H1 (cell line): ENCODE data around the gene RNF175. TPM values are rescaled to one million over a fixed set of nuclear protein-coding genes. Genes with fewer than 3 reads are reported as not detected.

Source experiments
- CTCF ChIA-PET: fragments of 300-600 bp; sonication (Branson Sonifier 250); formaldehyde crosslinking; loops from one replicate; lab custom pipeline; 2021; ENCODE audit not compliant: partially characterized antibody; lab: Charles Lee
- POLR2A ChIA-PET: fragments of 300-600 bp; sonication (Branson Sonifier 250); formaldehyde crosslinking; loops from one replicate; lab custom pipeline; 2021; ENCODE audit warnings: inconsistent platforms; ENCODE audit not compliant: partially characterized antibody; lab: Charles Lee
- DNase-seq, 2 experiments: peaks; one replicate each; pipeline versions ENCODE4 v3.0.0 to v3.0.0-alpha.2; 2010 to 2022; ENCODE audit warnings: low spot score in 2 of 2, low read depth in 1 of 2, mixed read lengths in 1 of 2
- FAIRE-seq: peaks from 2 replicates; lab custom pipeline; 2011; peaks lifted over from hg19 to GRCh38; lab: Jason Lieb, UNC
- H2AFZ ChIP-seq: 2 replicates; pipeline ENCODE4 v1.8.1; 2012; ENCODE audit warnings: low read length, inconsistent platforms
- H2AK5ac ChIP-seq: 2 replicates; pipeline ENCODE4 v1.6.1; 2013; ENCODE audit warnings: low read depth, low read length
- H2BK120ac ChIP-seq: replicated peaks from 2 replicates; pipeline ENCODE3; 2013; ENCODE audit warnings: low read depth, low read length, inconsistent platforms
- H2BK12ac ChIP-seq: 2 replicates; pipeline ENCODE4 v1.6.1; 2013; ENCODE audit warnings: low read depth, low read length
- H2BK15ac ChIP-seq: 2 replicates; pipeline ENCODE4 v1.6.1; 2013; ENCODE audit warnings: low read length
- H2BK20ac ChIP-seq: 2 replicates; pipeline ENCODE4 v1.6.1; 2013; ENCODE audit warnings: low read length
- H2BK5ac ChIP-seq: 2 replicates; pipeline ENCODE4 v1.6.1; 2013; ENCODE audit warnings: low read depth, low read length
- H3K14ac ChIP-seq: 2 replicates; pipeline ENCODE4 v1.6.1; 2013; ENCODE audit warnings: inconsistent platforms; ENCODE audit not compliant: insufficient read length
- H3K18ac ChIP-seq: 2 replicates; pipeline ENCODE4 v1.6.1; 2013; ENCODE audit warnings: low read length; ENCODE audit errors: extremely low read depth
- H3K23ac ChIP-seq: 2 replicates; pipeline ENCODE4 v1.6.1; 2013; ENCODE audit warnings: inconsistent platforms; ENCODE audit not compliant: insufficient read length
- H3K23me2 ChIP-seq: 2 replicates; pipeline ENCODE4 v1.6.1; 2013; ENCODE audit warnings: low read depth, low read length
- H3K27ac ChIP-seq: 2 replicates; pipeline ENCODE4 v1.6.1; 2011; ENCODE audit warnings: low read depth, low read length, inconsistent platforms
- H3K27me3 ChIP-seq, 4 experiments: replicated peaks in 1 of 4; 1 replicate in 1 of 4; 2 replicates in 3 of 4; pipeline versions ENCODE4 v1.6.1 to v1.8.1; 2011 to 2013; ENCODE audit warnings: low read length in 3 of 4, mild to moderate bottlenecking in 3 of 4, inconsistent platforms in 2 of 4, mixed read lengths in 2 of 4, moderate library complexity in 1 of 4; ENCODE audit not compliant: control insufficient read depth in 3 of 4, insufficient read depth in 3 of 4; ENCODE audit errors: extremely low read depth in 1 of 4
- H3K36me3 ChIP-seq, 4 experiments: 2 replicates each; pipeline versions ENCODE4 v1.6.1 to v1.8.1; 2011 to 2013; ENCODE audit warnings: mild to moderate bottlenecking in 4 of 4, low read length in 3 of 4, moderate library complexity in 2 of 4, control low read depth in 1 of 4, inconsistent platforms in 1 of 4; ENCODE audit not compliant: insufficient read depth in 4 of 4, control insufficient read depth in 2 of 4
- H3K4ac ChIP-seq: replicated peaks from 2 replicates; pipeline ENCODE3; 2013; ENCODE audit warnings: low read length, low read depth, mixed read lengths, inconsistent platforms; ENCODE audit not compliant: insufficient read length
- H3K4me1 ChIP-seq, 4 experiments: replicated peaks in 1 of 4; 1 replicate in 1 of 4; 2 replicates in 3 of 4; pipeline versions ENCODE4 v1.6.1 to v1.8.1; 2011 to 2013; ENCODE audit warnings: low read length in 3 of 4, inconsistent platforms in 2 of 4, mixed read lengths in 1 of 4; ENCODE audit not compliant: insufficient read depth in 4 of 4, control insufficient read depth in 3 of 4
- H3K4me2 ChIP-seq, 2 experiments: 2 replicates each; pipeline versions ENCODE4 v1.6.1 to v1.8.1; 2011 to 2013; ENCODE audit warnings: low read depth in 2 of 2, low read length in 2 of 2, control low read depth in 1 of 2, inconsistent platforms in 1 of 2, mild to moderate bottlenecking in 1 of 2; ENCODE audit not compliant: insufficient read depth in 1 of 2
- H3K4me3 ChIP-seq, 4 experiments: fragments of 200-600, 300-600 bp in 1 of 4; sonication (generic), shearing (Covaris generic), sonication (Bioruptor Twin) in 1 of 4; 2 replicates each; pipeline versions ENCODE4 v1.5.1 to v1.8.1; 2011 to 2016; ENCODE audit warnings: low read length in 4 of 4, low read depth in 3 of 4, control low read depth in 2 of 4, inconsistent platforms in 2 of 4, mild to moderate bottlenecking in 2 of 4, mixed read lengths in 1 of 4, moderate library complexity in 1 of 4; ENCODE audit not compliant: insufficient read depth in 2 of 4; ENCODE audit errors: extremely low read depth in 1 of 4
- H3K56ac ChIP-seq: replicated peaks from 2 replicates; pipeline ENCODE3; 2013; ENCODE audit warnings: low read depth, mild to moderate bottlenecking, mixed read lengths, low read length, inconsistent platforms; ENCODE audit not compliant: insufficient read length
- H3K79me1 ChIP-seq: 2 replicates; pipeline ENCODE4 v1.6.1; 2013; ENCODE audit warnings: low read depth, low read length, control low read depth
- H3K79me2 ChIP-seq, 2 experiments: 2 replicates each; pipeline versions ENCODE4 v1.6.1 to v1.8.1; 2012 to 2013; ENCODE audit warnings: low read length in 2 of 2, mild to moderate bottlenecking in 2 of 2, inconsistent platforms in 1 of 2; ENCODE audit not compliant: insufficient read depth in 2 of 2, control insufficient read depth in 1 of 2
- H3K9ac ChIP-seq, 4 experiments: replicated peaks in 1 of 4; 1 replicate in 1 of 4; 2 replicates in 3 of 4; pipeline versions ENCODE4 v1.6.1 to v1.8.1; 2011 to 2013; ENCODE audit warnings: low read depth in 3 of 4, low read length in 3 of 4, control low read depth in 2 of 4, mild to moderate bottlenecking in 2 of 4, moderate library complexity in 2 of 4, inconsistent platforms in 1 of 4; ENCODE audit errors: extremely low read depth in 1 of 4
- H3K9me3 ChIP-seq, 2 experiments: 2 replicates each; pipeline versions ENCODE4 v1.6.1 to v1.8.1; 2012 to 2013; ENCODE audit warnings: mild to moderate bottlenecking in 2 of 2, moderate library complexity in 2 of 2, control low read depth in 1 of 2, inconsistent platforms in 1 of 2, low read depth in 1 of 2, low read length in 1 of 2, mixed read lengths in 1 of 2; ENCODE audit not compliant: insufficient read depth in 2 of 2
- H4K20me1 ChIP-seq, 2 experiments: replicated peaks in 1 of 2; 2 replicates each; pipeline versions ENCODE3 to v1.8.1; 2011 to 2013; ENCODE audit warnings: inconsistent platforms in 2 of 2, low read length in 2 of 2, mild to moderate bottlenecking in 1 of 2; ENCODE audit not compliant: insufficient read depth in 2 of 2, control insufficient read depth in 1 of 2
- H4K5ac ChIP-seq: 2 replicates; pipeline ENCODE4 v1.6.1; 2013; ENCODE audit warnings: low read length, low read depth, mixed read lengths, inconsistent platforms; ENCODE audit not compliant: insufficient read length
- H4K8ac ChIP-seq: 2 replicates; pipeline ENCODE4 v1.8.0; 2013; ENCODE audit warnings: mild to moderate bottlenecking, moderate library complexity, low read length, inconsistent platforms; ENCODE audit not compliant: insufficient read depth; ENCODE audit errors: extremely low read depth
- H4K91ac ChIP-seq: replicated peaks from 2 replicates; pipeline ENCODE3; 2013; ENCODE audit warnings: low read length, mixed read lengths, inconsistent platforms; ENCODE audit not compliant: insufficient read length
- CBX5 ChIP-seq: fragments of 300-800, 300-1000 bp; sonication (generic); IDR thresholded peaks from 2 replicates; pipeline ENCODE4 v1.7.1; 2016; ENCODE audit warnings: antibody characterized with exemption, low read length, low read depth
- CBX8 ChIP-seq: fragments of 300-800, 300-1000 bp; sonication (generic); IDR thresholded peaks from 2 replicates; pipeline ENCODE4 v1.7.1; 2016; ENCODE audit warnings: low read depth, low read length, borderline replicate concordance
- JUND ChIP-seq: IDR thresholded peaks from 2 replicates; pipeline ENCODE4 v1.6.1; 2011; ENCODE audit warnings: mild to moderate bottlenecking, improper control_type of control experiment, low read length
- KDM4A ChIP-seq: IDR thresholded peaks from one replicate; pipeline ENCODE4 v1.7.1; 2012; ENCODE audit warnings: low read depth, mild to moderate bottlenecking, moderate library complexity, low read length, inconsistent platforms; ENCODE audit not compliant: severe bottlenecking
- SIN3A ChIP-seq, 2 experiments: IDR thresholded peaks in 1 of 2; conservative IDR thresholded peaks in 1 of 2; 2 replicates each; pipeline ENCODE4 v1.6.1; 2011 to 2012; ENCODE audit warnings: low read length in 2 of 2, improper control_type of control experiment in 1 of 2, low read depth in 1 of 2, mild to moderate bottlenecking in 1 of 2
- SP2 ChIP-seq: IDR thresholded peaks from 2 replicates; pipeline ENCODE4 v1.6.1; 2012; ENCODE audit warnings: mild to moderate bottlenecking, low read length, inconsistent platforms
- USF2 ChIP-seq: IDR thresholded peaks from 2 replicates; pipeline ENCODE4 v1.6.1; 2011; ENCODE audit warnings: low read length, improper control_type of control experiment
- WGBS, 2 experiments: shearing (Covaris generic) in 1 of 2; methylation state at CpG; one replicate each; pipeline versions ENCODE4 v1.1.6 to v1.1.7; 2013 to 2015; ENCODE audit warnings: low lambda C conversion rate in 2 of 2, mixed read lengths in 2 of 2, inconsistent platforms in 1 of 2, low coverage in 1 of 2, missing lambda C conversion rate in 1 of 2; ENCODE audit not compliant: insufficient replicate concordance in 2 of 2, insufficient coverage in 1 of 2, insufficient read length in 1 of 2; ENCODE audit errors: extremely low coverage in 1 of 2, missing lambda C conversion rate in 1 of 2; 5-methylcytosine and 5-hydroxymethylcytosine counted together
- polyA plus RNA-seq, 7 experiments: library from polyadenylated mRNA; depleted of rRNA in 3 of 7; stranded (reverse) in 5 of 7; unstranded in 2 of 7; fragments of >200 nt in 5 of 7; fragments of 200-250 nt in 2 of 7; gene quantifications; 1 replicate in 5 of 7; 2 replicates in 1 of 7; 4 replicates in 1 of 7; pipeline versions ENCODE4 v1.2.1 to v1.2.3, GENCODE V29; 2011 to 2013; ENCODE audit warnings: missing spikeins in 2 of 7, mixed read lengths in 2 of 7
- total RNA-seq: library from RNA; stranded (reverse); fragmentation: NEBNext Ultra II Directional; extraction: Animal tissue kit (Norgen Biotek cat#: 25700); gene quantifications from 2 replicates; pipeline ENCODE4 v1.2.1, GENCODE V29; 2021

RNF175 gene
- total and polyA plus RNA-seq, 2 of the 8 experiments (the other 6 are each of a cell fraction or from before 2014, with no cell fraction given) = 7.9 to 9.8 TPM

GRCh38 chr4:153733751-153734448 lies 25.9 kb downstream of the RNF175 start:
- CTCF ChIA-PET = interaction anchor here (0.5 to 2.4 kb wide), 6 partner anchors 8 to 472 kb away, joined by 3 to 12 read pairs (median 6); no protein-coding TSS in a partner anchor
- no peak overlapping the region for H3K14ac ChIP-seq
- H2AK5ac ChIP-seq = no peak overlapping the region

More at GRCh38 chr4:153733751-153734448, 25.9 kb downstream of the RNF175 start:
- Histone ChIP-seq H4K8ac (no peak overlapping the region), H2BK15ac (no peak overlapping the region), H4K91ac (no peak overlapping the region), H3K18ac (no peak overlapping the region), H2BK12ac (no peak overlapping the region), H3K56ac (no peak overlapping the region), H2AFZ (no peak overlapping the region), H3K9ac (no peak overlapping the region), H3K4ac (no peak overlapping the region), H3K79me2 (no peaks in the 10 kb centered on the region), H3K4me3 (no peak overlapping the region), H3K4me1 (no peaks in the 10 kb centered on the region), H4K5ac (no peak overlapping the region), H3K79me1 (no peaks in the 10 kb centered on the region), H3K23me2 (no peaks in the 10 kb centered on the region), H2BK120ac (no peak overlapping the region), H3K4me2 (no peak overlapping the region), H2BK20ac (no peak overlapping the region), H3K36me3 (no peaks in the 10 kb centered on the region), H3K23ac (no peak overlapping the region), H3K27ac (no peak overlapping the region), H3K27me3 (no peaks in the 10 kb centered on the region), H2BK5ac (no peak overlapping the region), H4K20me1 (no peaks in the 10 kb centered on the region), H3K9me3 (no peaks in the 10 kb centered on the region)
- TF ChIP-seq CBX8 = no peak
- TF ChIP-seq SIN3A (conservative IDR thresholded peaks at IDR 0.05 in 1 of 2, IDR thresholded peaks at IDR 0.05 in 1 of 2; ENCODE audit: low read depth in 1 of 2, low read length in 2 of 2) = no peak
- TF ChIP-seq CBX5 = no peak
- no peak for TF ChIP-seq USF2
- TF ChIP-seq JUND = no peak
- TF ChIP-seq KDM4A = no peak
- no peak for TF ChIP-seq SP2
- WGBS, 2 experiments = 89% methylated on average over 4 of the region's 4 CpGs; no CpG with 5 or more reads in 1 of the 2 experiments
- DNase-seq = no peak
- FAIRE-seq = no peak
- POLR2A ChIA-PET = interaction anchor here (0.8 to 1.0 kb wide), 2 partner anchors 11 to 27 kb away, joined by 3 read pairs; no protein-coding TSS in a partner anchor
